D721Med (cell line): ENCODE results near the gene SEC23IP.

Experiments used
- DNase-seq: peaks from one replicate; pipeline ENCODE4 v3.0.0; 2011; ENCODE audit warnings: low spot score; ENCODE audit not compliant: insufficient read length
- FAIRE-seq: peaks from 2 replicates; lab custom pipeline; 2011; peaks lifted over from hg19 to GRCh38; lab: Jason Lieb, UNC
- CTCF ChIP-seq: IDR thresholded peaks from 2 replicates; pipeline ENCODE4 v1.5.1; 2012; ENCODE audit warnings: mild to moderate bottlenecking, control low read depth; ENCODE audit not compliant: insufficient read depth; ENCODE audit errors: missing control alignments

Gene SEC23IP

GRCh38 chr10:119973281-119973680 is 80.8 kb downstream of the SEC23IP start:
- no peak for FAIRE-seq
- TF ChIP-seq CTCF = no peak
- no peak for DNase-seq

GRCh38 chr10:119976421-119976820 is 83.9 kb downstream of the SEC23IP start:
- DNase-seq (no peak), FAIRE-seq (no peak)
- TF ChIP-seq CTCF = no peak

- TF ChIP-seq CTCF = no peak
- DNase-seq = no peak
- no peak for FAIRE-seq
Observed at GRCh38 chr10:119980956-119981750, 88.6 kb downstream of the SEC23IP start.

GRCh38 chr10:119981826-119982225 is 89.3 kb downstream of the SEC23IP start:
- no peak for TF ChIP-seq CTCF
- FAIRE-seq (no peak), DNase-seq (no peak)

GRCh38 chr10:119988333-119988732 is 95.8 kb downstream of the SEC23IP start:
- FAIRE-seq (no peak), DNase-seq (no peak)
- TF ChIP-seq CTCF = no peak

- FAIRE-seq (no peak), DNase-seq (no peak)
- no peak for TF ChIP-seq CTCF
Observed at GRCh38 chr10:119989966-119990365, 97.4 kb downstream of the SEC23IP start.

GRCh38 chr10:119991066-119991465 is 98.5 kb downstream of the SEC23IP start:
- FAIRE-seq = no peak
- TF ChIP-seq CTCF = no peak
- no peak for DNase-seq
